DMS153 treated with DMSO at 0.1 percent for 48 hours (cell line): ENCODE data around the gene MT1H.

ENCODE experiments used
- DNase-seq: peaks from one replicate; lab custom pipeline; 2025; ENCODE audit not compliant: unreplicated experiment; lab: John Stamatoyannopoulos, UW

Gene MT1H

GRCh38 chr16:56684256-56684925 lies 14.8 kb downstream of the MT1H start:
- DNase-seq: no peak

- no peak for DNase-seq
Measured at GRCh38 chr16:56684926-56685590, 15.4 kb downstream of the MT1H start.

- no peak for DNase-seq
Measured at GRCh38 chr16:56686758-56687157, 17.1 kb downstream of the MT1H start.

DNA sequence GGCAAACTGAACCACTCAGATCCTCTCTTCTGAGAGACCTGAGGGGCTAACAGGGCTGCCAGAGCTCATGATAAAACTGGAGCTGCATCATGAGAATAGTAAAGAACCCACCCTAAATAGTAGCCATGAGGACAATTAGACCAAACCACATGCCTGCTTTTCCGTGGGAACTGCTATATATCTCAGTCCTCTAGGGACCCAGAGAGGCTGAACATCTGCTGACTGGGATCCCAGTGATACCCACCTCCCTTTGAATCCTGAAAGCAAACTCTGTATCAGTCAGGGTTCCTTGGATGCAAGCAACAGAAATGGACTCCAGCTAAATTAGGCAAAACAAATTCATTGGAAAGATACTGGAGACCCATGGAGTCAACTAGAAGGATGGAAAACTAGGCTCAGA lies 19.1 kb downstream of the MT1H start:
- DNase-seq: no peak

DNA sequence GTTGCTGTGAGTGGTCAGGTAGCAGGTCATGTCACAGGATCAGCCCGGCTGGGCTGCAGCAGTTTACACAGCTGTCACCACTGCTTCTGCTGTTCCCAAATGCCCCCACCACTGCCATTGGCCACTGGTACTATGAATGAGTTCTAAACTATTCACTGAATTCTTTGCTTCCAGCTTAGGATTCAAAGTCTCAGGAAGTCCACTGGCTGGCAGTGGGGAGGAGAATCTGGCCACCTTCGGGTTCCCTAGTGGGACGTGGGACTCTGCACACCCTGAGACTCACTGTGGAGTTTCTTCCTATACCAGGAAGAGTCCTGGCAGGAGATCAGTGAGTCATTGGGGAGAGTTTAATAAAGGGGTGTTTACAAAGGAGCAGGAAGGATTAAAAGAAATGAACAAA lies 19.6 kb downstream of the MT1H start:
- DNase-seq: no peak

GRCh38 chr16:56690420-56691122 lies 21.0 kb downstream of the MT1H start:
- no peak for DNase-seq

DNA sequence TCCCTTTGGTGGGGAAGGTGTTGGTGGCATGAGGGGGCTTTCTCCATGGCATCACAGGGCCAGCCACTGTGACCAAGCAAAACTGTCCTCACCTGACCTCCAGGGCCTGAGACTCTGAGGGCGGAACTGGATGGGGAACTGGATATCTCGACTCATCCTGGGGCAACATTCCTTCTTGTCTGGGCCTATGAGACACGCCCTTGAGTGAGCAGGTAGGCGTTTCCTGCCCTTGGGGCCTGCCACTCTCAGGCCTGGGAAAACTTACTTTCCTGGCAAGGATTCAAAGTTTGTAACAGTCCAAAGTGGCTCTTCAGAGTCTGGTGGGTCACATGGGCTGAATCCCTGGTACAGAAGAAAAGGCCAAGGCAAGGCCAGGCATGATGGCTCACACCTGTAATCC lies 22.3 kb downstream of the MT1H start:
- no peak for DNase-seq

DNA sequence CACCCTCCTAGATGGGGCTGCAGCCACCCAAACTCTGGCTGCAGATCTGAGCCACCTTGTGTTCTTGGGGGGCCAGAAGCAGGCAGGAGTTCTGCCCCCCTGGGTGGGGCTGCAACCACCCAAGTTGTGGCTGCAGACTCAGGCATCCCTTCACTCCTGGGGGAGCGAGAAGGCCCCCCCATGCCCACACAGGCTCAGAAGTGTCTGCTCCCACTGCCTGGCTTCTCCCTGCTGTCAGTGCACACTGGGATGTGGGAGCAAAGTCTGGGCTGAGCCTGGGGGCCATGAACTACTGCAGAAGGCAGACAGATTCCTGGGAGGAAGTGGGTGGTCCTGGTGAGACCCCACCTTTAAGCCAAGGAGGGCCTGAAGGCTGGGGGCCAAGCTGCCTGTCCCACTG lies 25.6 kb downstream of the MT1H start:
- no peak for DNase-seq

- no peak for DNase-seq
Measured at GRCh38 chr16:56697456-56698155, 28.0 kb downstream of the MT1H start.

- no peak for DNase-seq
Measured at GRCh38 chr16:56700195-56700594, 30.6 kb downstream of the MT1H start.

GRCh38 chr16:56700631-56701030 lies 31.0 kb downstream of the MT1H start:
- no peak for DNase-seq

GRCh38 chr16:56701534-56701933 lies 31.9 kb downstream of the MT1H start:
- DNase-seq: no peak

DNA sequence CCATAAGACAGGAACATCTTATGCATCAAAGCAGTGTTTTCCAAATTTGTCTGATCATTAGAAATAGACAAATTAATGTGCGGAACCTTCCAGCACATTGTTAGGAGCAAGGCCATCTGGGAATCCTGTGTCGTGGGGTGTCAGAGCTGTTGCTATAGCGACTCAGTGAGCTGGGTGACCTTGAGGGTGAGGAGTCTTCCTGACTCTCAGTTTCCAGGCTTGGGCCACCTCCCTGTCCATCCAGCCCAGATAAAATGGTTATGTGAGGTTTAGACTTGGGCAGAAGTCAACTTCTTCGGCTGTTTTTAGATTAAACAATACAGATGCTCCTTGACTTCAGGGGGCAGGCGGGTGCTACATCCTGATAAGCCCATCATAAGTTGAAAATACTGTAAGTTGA lies 33.2 kb downstream of the MT1H start:
- DNase-seq: no peak

DNA sequence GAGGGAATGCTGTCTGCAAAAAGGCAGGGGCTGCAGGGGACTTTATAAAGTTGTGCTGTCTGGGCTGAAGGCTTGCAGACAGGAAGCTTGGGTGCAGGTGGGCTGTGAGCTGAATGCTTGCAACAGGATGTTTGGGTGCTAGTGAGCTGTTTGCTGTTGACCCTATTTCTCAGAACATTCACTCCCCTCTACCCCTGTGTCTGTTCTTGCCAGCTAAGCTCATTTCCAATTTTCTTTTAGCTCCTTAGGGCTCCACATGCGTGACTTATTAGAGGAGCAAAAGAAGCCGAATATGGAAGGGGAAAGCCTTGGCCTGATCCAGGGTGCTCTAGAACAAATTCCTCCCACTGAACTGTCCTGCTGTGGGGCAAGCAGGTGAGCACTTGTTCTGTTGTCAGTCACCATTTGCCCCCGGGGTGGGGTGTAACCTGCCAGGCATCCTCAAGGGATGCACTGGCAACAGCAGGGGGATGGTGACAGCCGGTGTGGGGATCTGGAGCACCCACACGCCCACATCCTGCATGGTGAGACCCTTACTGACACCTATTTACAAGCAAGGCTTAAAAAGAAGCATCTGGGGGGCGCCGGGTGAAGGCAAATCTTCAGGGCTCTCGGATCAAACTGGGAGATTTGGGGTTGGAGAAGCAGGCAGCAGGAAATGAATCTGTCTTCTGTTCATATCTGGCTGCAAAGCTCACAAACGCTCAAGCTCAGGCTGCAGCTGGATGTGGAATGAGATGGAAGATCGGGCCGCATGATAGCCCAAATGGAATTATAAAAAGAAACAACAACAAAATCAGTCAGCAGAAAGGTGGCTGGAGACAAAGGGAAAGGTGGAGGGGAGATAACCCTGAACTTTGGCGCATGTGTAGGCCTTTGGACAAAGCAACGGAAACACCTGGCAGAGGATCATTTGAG lies 39.2 kb downstream of the MT1H start:
- no peak for DNase-seq

DNA sequence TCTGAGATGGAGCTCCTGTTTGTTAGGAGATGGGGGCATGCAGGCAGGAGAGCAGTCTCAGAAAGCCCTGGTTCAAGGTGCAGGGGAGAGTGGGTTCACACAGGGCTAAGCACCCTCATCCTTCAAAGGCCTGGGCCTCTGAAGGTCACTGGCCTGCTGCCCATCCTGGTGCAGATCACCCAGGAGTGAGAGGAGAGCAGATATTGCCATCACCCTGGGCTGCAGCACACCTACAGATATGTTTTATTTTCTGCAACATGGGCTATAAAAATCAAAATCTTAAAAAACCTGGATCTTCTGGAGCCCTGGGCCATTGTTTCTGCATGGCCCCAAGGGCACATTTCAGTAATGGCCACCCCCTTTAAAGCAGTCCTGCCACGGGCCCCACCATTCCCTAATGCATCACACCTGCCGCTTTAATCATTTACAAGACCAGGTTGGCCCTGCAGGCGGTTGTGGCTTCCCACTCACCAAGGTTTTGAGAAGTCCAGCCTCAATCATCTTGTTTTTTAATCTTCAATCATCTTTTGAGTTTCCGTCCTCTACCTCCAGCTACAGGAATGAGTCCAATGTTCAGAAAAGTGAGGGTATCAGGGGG lies 39.9 kb downstream of the MT1H start:
- DNase-seq: no peak

DNA sequence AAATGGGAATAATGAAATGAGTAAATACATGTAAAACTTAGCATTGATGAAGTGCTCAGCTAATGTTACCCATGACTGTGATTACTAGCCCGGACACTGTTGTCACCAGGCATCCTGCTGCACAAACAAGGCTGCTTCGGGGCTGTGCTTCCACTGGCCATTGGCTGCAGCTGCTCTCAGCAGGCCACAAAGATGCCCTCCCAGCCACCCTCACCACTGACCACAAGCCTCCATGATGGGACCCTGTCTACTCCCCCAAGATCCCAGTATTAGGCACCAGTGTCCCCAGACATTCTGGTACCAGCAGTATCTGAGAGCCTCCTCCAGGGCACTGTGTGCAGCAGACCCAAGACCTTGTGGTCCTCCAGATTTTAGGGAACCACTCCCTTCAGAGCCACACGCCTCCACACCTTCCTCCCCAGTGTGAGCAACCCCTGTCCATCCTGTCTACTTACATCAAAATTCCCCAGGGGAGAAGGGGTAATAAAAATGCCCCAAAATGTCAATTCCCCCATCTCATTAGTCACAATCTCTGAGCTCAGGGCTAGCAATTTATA lies 40.6 kb downstream of the MT1H start:
- DNase-seq: no peak

GRCh38 chr16:56711862-56712261 lies 42.2 kb downstream of the MT1H start:
- DNase-seq: no peak

GRCh38 chr16:56713794-56714193 lies 44.2 kb downstream of the MT1H start:
- no peak for DNase-seq

DNA sequence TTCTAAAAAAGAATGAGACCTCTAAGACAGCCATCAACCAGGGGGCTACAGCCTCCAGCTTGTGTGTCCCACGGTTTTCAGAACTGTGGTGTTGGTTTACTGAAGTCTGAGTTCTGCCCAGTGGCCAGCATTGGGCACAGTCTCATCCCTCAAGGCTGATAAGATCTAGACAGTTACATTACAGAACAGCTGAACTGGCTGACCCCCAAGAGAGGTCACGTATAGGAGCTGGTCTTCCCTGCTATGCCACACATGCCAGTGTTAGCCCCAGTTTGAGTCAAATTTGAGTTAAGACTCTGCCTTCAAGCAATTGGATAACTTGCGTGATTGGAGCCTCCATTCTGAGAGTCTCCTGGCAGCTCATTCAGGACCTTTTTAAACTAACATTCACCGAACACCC lies 45.5 kb downstream of the MT1H start:
- DNase-seq: no peak

DNA sequence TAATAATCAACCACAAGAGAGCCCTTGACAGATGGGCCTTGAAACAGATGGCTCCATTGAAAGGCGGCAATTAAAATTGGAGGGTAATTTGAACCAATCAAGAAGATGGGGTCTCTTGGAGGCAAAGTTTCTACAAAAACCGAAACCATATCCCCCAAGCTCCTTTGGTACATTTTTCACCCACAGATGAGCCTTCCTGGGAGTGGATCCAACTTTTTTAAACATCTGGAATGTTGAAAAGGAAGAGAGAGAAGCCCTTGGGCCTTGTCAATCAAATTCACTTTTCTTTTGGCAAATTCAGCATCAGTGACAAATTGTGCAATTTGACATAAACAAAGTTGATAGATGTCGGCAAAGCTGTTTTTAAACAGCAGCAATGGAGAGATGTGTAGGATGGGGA lies 47.1 kb downstream of the MT1H start:
- no peak for DNase-seq
